Measurements from ENCODE around the gene ISG20. TPM values are rescaled to one million over a fixed set of nuclear protein-coding genes. Genes with fewer than 3 reads are reported as not detected.

Gene ISG20
- total and polyA plus RNA-seq, 4 donors: 1.4 to 7.4 (median 4.0) TPM

DNA sequence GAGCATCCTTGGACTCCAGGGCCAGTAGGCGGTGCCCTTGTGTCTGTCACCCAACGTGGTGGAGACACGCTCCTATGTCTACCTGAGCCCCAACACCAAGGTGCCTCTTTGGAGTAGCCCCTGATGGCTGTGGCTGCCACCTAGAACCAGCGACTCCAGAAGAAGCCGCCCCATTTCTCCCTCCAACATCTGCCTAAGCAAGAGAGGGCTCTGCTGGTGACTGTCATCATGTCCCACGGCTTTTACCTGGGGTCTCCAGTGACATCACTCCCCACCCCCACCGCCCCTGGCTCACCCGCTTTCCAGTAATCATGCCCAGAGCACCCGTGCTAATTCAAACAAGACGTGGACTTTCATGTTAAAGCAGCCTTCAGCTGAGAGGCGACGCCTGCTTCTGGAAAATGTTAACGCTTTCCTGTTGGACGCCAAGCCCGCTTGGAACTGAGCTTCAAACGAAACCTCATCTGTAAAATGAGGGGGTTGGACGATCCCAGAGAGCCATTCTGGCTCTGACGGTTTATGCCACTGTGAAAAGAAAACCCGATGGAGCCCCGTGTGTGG, 57.0 kb downstream of the ISG20 start:
- peaks cover 8% of the 10 kb centered on the region for H3K4me1 ChIP-seq (ENCODE audit: control insufficient read depth, insufficient read depth, low read length)
- 77% methylated on average over 20 of the region's 20 CpGs for WGBS (ENCODE audit: insufficient coverage)
- DNase-seq (ENCODE audit: low read depth in 4 of 6, low spot score in 6 of 6): no peak
- H3K4me3 ChIP-seq (ENCODE audit: low read depth, low read length): no peak overlapping the region
- H3K9me3 ChIP-seq (ENCODE audit: control insufficient read depth, insufficient read depth, low read length): no peaks in the 10 kb centered on the region
- H3K27me3 ChIP-seq (ENCODE audit: control insufficient read depth, insufficient read depth, low read length): no peaks in the 10 kb centered on the region
- no peak overlapping the region for H3K27ac ChIP-seq (ENCODE audit: low read depth, low read length)
- H3K36me3 ChIP-seq (ENCODE audit: control insufficient read depth, insufficient read depth, low read length): no peaks in the 10 kb centered on the region

DNA sequence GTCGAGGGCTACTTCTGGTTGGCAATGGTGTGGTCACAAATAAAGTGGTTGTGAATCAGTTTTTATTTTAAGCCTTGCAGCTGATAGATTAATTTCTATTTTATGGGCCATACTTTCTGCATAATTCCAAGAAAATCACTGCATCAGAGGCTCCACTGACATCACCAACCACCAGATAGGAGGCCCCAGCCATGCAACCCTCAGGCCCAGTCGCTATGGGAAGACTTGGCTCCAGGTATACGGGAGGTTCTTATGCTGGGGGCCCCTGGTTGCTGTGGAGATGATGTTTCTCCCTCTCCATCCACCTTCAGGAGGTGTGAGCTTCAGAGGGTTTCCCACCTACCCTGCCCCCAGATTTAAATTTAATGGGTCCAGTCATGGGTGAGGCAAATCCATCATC, 57.4 kb downstream of the ISG20 start:
- Histone ChIP-seq H3K27me3 (ENCODE audit: control insufficient read depth, insufficient read depth, low read length) (no peaks in the 10 kb centered on the region), H3K4me3 (ENCODE audit: low read depth, low read length) (no peak overlapping the region), H3K4me1 (ENCODE audit: control insufficient read depth, insufficient read depth, low read length) (peaks cover 10% of the 10 kb centered on the region), H3K27ac (ENCODE audit: low read depth, low read length) (no peak overlapping the region), H3K9me3 (ENCODE audit: control insufficient read depth, insufficient read depth, low read length) (no peaks in the 10 kb centered on the region), H3K36me3 (ENCODE audit: control insufficient read depth, insufficient read depth, low read length) (no peaks in the 10 kb centered on the region)
- DNase-seq (ENCODE audit: low read depth in 4 of 6, low spot score in 6 of 6): no peak
- 67% methylated on average over 1 of the region's 3 CpGs for WGBS (ENCODE audit: insufficient coverage)

DNA sequence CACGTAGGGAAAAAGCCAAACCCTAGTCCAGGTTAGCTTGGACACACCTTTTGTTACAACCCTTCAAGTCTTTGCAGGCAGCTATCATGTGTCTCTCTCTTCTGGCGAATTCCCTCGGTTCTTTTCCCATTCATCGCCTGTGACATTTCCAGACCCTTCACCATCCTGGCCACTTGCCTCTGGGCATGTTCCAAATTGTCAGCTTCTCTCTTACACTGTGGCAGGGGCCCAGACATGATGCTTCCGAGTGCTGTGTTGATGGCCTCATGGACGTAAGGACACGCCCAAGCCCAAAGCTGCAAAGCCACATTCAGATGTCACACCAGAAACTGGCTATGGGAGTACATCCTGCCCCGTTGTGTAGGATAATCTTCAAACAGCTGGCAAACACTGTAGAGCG, 58.5 kb downstream of the ISG20 start:
- H3K9me3 ChIP-seq (ENCODE audit: control insufficient read depth, insufficient read depth, low read length): no peaks in the 10 kb centered on the region
- no peaks in the 10 kb centered on the region for H3K36me3 ChIP-seq (ENCODE audit: control insufficient read depth, insufficient read depth, low read length)
- peaks cover 10% of the 10 kb centered on the region for H3K4me1 ChIP-seq (ENCODE audit: control insufficient read depth, insufficient read depth, low read length)
- H3K27ac ChIP-seq (ENCODE audit: low read depth, low read length): no peak overlapping the region
- H3K27me3 ChIP-seq (ENCODE audit: control insufficient read depth, insufficient read depth, low read length): no peaks in the 10 kb centered on the region
- no peak for DNase-seq (ENCODE audit: low read depth in 4 of 6, low spot score in 6 of 6)
- no peak overlapping the region for H3K4me3 ChIP-seq (ENCODE audit: low read depth, low read length)
- 80% methylated on average over 6 of the region's 9 CpGs for WGBS (ENCODE audit: insufficient coverage)

DNA sequence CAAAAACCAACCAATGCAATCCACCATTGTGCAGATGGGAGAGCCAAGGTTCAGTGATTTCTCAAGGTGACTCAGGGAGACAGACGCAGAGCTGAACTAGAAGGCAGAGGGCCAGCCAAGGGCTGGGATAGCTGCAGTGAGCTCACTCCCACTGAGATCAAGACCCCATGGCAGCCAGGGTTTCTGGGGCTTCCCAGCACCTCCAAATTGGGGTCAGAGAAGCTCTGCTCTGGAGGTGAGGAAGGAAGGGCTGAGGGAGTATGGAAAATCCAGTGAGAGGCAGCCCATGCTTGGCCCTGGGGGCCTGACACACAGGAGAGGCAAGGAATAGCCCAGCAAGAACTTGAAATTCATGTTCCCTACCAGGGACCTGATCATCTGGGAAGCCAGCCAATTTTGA, 61.0 kb downstream of the ISG20 start:
- WGBS (ENCODE audit: insufficient coverage): no CpG with 5 or more reads among the region's 1 CpG
- peaks cover 13% of the 10 kb centered on the region for H3K4me1 ChIP-seq (ENCODE audit: control insufficient read depth, insufficient read depth, low read length)
- no peaks in the 10 kb centered on the region for H3K9me3 ChIP-seq (ENCODE audit: control insufficient read depth, insufficient read depth, low read length)
- no peaks in the 10 kb centered on the region for H3K27me3 ChIP-seq (ENCODE audit: control insufficient read depth, insufficient read depth, low read length)
- H3K4me3 ChIP-seq (ENCODE audit: low read depth, low read length): no peak overlapping the region
- no peaks in the 10 kb centered on the region for H3K36me3 ChIP-seq (ENCODE audit: control insufficient read depth, insufficient read depth, low read length)
- DNase-seq (ENCODE audit: low read depth in 4 of 6, low spot score in 6 of 6): no peak
- no peak overlapping the region for H3K27ac ChIP-seq (ENCODE audit: low read depth, low read length)

DNA sequence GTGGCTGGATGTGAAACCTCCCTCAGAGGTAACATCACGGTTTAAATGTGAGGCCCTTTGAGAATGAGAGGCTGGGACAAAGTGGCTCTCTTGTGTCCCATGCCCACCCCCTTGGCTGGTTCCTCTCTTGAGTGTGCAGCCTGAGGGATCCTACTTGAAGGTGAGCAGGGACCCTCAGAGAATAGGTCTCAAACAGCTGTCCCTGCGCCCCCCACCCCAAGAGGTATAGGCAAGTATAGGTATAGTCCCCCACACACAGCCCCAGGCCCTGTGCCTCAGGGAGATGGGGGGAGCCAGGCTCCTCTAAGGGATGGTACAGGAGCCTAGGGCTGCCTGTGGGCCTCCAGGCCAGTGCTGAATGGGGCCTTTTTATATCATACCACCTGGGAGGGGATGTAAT, 61.9 kb downstream of the ISG20 start:
- WGBS (ENCODE audit: insufficient coverage): 100% methylated on average over 1 of the region's 2 CpGs

DNA sequence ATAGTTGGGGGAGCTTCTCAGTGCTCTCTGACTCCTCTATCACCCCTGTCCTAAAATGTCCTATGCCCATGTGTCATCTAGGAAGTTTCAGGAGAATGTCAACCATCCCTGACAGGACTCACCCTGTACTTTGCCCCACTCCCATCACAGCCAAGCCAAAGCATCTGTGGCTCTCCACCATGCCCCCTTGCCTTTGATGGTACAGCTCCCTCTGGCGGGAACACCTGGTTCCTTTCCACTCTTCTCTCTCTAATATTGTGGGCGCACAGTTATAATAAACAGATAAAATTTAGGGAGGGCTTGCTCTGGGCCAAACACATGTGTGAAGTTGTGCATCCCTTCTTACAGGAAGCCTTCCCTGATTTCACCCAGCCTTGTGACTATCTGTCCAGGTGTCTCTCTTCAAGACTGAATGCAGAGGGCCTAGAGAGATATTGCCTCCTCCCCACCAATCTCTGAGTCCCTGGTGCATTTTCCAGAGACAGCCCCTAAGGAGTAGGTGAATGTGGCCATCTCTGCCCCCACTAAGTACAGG, 62.8 kb downstream of the ISG20 start:
- H3K36me3 ChIP-seq (ENCODE audit: control insufficient read depth, insufficient read depth, low read length): no peaks in the 10 kb centered on the region
- no peak overlapping the region for H3K4me3 ChIP-seq (ENCODE audit: low read depth, low read length)
- DNase-seq (ENCODE audit: low read depth in 4 of 6, low spot score in 6 of 6): no peak
- H3K4me1 ChIP-seq (ENCODE audit: control insufficient read depth, insufficient read depth, low read length): peaks cover 21% of the 10 kb centered on the region
- no peaks in the 10 kb centered on the region for H3K27me3 ChIP-seq (ENCODE audit: control insufficient read depth, insufficient read depth, low read length)
- H3K27ac ChIP-seq (ENCODE audit: low read depth, low read length): no peak overlapping the region
- H3K9me3 ChIP-seq (ENCODE audit: control insufficient read depth, insufficient read depth, low read length): no peaks in the 10 kb centered on the region
- no CpG with 5 or more reads among the region's 2 CpGs for WGBS (ENCODE audit: insufficient coverage)

More for the DNA sequence above, 61.9 kb downstream of the ISG20 start:
- Histone ChIP-seq H3K4me1 (ENCODE audit: control insufficient read depth, insufficient read depth, low read length) (peaks cover 18% of the 10 kb centered on the region), H3K36me3 (ENCODE audit: control insufficient read depth, insufficient read depth, low read length) (no peaks in the 10 kb centered on the region), H3K27me3 (ENCODE audit: control insufficient read depth, insufficient read depth, low read length) (no peaks in the 10 kb centered on the region), H3K9me3 (ENCODE audit: control insufficient read depth, insufficient read depth, low read length) (no peaks in the 10 kb centered on the region), H3K27ac (ENCODE audit: low read depth, low read length) (no peak overlapping the region), H3K4me3 (ENCODE audit: low read depth, low read length) (no peak overlapping the region)
- no peak for DNase-seq (ENCODE audit: low read depth in 4 of 6, low spot score in 6 of 6)

DNA sequence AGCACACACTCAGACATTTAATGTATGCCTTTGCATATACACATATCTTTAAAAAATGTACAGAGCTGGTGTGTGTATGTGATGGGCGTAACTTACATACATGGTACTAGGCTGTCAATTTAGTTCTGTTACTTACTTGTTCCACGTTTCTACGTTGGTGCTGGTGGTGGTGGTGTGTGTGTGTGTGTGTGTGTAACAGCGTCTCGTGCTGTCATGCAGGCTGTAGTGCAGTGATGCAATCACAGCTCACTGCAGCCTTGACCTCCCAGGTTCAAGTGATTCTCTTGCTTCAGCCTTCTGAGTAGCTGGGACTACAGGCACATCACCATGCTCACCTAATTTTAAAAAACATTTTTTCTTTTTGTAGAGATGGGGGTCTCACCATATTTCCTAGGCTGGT, 64.2 kb downstream of the ISG20 start:
- Histone ChIP-seq H3K4me3 (ENCODE audit: low read depth, low read length) (no peak overlapping the region), H3K27ac (ENCODE audit: low read depth, low read length) (no peak overlapping the region), H3K27me3 (ENCODE audit: control insufficient read depth, insufficient read depth, low read length) (no peaks in the 10 kb centered on the region), H3K9me3 (ENCODE audit: control insufficient read depth, insufficient read depth, low read length) (no peaks in the 10 kb centered on the region), H3K4me1 (ENCODE audit: control insufficient read depth, insufficient read depth, low read length) (peaks cover 23% of the 10 kb centered on the region), H3K36me3 (ENCODE audit: control insufficient read depth, insufficient read depth, low read length) (no peaks in the 10 kb centered on the region)
- WGBS (ENCODE audit: insufficient coverage): 89% methylated on average over 4 of the region's 5 CpGs
- DNase-seq (ENCODE audit: low read depth in 4 of 6, low spot score in 6 of 6): no peak

DNA sequence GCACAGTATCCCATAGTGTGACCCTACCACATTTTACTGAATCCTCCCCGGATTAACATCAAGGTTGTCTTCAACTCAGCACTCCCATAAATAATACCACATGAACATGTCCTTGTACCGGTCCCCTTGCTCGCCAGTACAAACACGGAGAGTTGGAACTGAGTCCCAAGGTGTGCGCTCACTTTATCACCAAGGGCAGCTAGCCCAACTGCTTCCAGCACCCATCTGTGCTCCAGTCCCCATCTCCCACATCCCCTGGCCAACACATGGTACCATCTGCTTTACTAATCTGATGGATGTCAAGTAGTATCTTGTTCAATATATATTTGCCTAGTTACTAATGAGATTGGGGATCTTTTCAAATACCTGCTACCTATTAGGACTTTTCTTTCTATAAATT, 64.7 kb downstream of the ISG20 start:
- Histone ChIP-seq H3K36me3 (ENCODE audit: control insufficient read depth, insufficient read depth, low read length) (no peaks in the 10 kb centered on the region), H3K27ac (ENCODE audit: low read depth, low read length) (no peak overlapping the region), H3K4me1 (ENCODE audit: control insufficient read depth, insufficient read depth, low read length) (peaks cover 24% of the 10 kb centered on the region), H3K4me3 (ENCODE audit: low read depth, low read length) (no peak overlapping the region), H3K9me3 (ENCODE audit: control insufficient read depth, insufficient read depth, low read length) (no peaks in the 10 kb centered on the region), H3K27me3 (ENCODE audit: control insufficient read depth, insufficient read depth, low read length) (no peaks in the 10 kb centered on the region)
- no peak for DNase-seq (ENCODE audit: low read depth in 4 of 6, low spot score in 6 of 6)
- WGBS (ENCODE audit: insufficient coverage): 92% methylated on average over 5 of the region's 5 CpGs

DNA sequence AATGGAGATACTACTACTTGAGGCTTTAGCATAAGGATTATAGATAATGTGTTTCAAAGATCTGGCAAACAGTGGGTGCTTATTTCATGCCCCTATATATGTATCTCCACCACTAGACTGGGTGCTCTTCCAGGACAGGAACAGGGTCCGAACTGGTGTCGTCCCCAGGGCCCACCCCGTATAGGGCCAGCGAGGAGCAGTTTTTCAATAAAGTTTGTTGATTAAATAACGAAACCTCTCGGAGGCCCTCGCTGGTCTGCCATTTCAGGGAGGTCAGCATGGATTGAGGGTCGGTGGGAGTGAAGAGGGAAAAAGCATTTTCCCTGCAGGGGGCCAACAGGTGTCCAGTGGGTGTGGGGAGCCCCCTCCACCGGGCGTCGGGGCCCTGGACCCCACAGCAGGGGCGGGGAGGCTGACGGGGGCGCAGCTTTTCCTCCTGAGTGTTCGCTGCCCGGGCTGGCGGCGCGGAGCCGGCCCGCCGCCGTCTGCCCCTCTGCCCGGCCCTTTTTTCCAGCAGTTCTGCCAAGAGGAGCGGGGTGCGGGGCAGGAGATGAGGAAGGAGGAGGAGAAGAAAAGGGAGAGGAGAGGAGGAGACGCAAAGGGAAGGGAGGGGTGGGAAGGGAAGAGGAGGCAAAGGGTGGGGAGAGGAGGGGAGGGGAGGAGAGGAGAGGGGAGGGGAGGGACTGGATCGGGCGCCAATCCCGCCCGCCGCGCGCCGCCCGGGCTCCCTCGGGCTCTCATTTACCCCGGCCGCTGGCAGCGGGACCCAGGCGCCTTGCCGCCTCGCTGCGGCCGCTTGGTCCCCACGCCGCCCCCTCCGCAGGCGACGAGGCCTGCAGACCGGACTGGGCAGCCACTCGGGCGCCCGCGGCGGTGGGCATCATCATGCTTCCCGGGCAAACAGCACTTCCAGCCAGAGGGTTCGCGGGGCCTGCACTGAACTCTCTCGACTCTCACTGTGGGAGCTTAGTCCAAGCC, 66.3 kb downstream of the ISG20 start:
- WGBS (ENCODE audit: insufficient coverage): 3% methylated on average over 51 of the region's 60 CpGs
- peak overlapping the region; percentile 28 for H3K4me3 ChIP-seq (ENCODE audit: low read depth, low read length)
- peak in 5 of 6 donors; percentile 32 to 88 (median 39) for DNase-seq (ENCODE audit: low read depth in 4 of 6, low spot score in 6 of 6)

More for the DNA sequence above, 66.3 kb downstream of the ISG20 start:
- peaks cover 20% of the 10 kb centered on the region for H3K4me1 ChIP-seq (ENCODE audit: control insufficient read depth, insufficient read depth, low read length)
- no peaks in the 10 kb centered on the region for H3K9me3 ChIP-seq (ENCODE audit: control insufficient read depth, insufficient read depth, low read length)
- H3K36me3 ChIP-seq (ENCODE audit: control insufficient read depth, insufficient read depth, low read length): no peaks in the 10 kb centered on the region
- H3K27ac ChIP-seq (ENCODE audit: low read depth, low read length): peak overlapping the region; percentile 55
- no peaks in the 10 kb centered on the region for H3K27me3 ChIP-seq (ENCODE audit: control insufficient read depth, insufficient read depth, low read length)

Measured in spinal cord (tissue), 10 donors.